ENCODE measurements around the gene ETV3. TPM values are rescaled to one million over a fixed set of nuclear protein-coding genes. Genes with fewer than 3 reads are reported as not detected.

The ETV3 gene
- total RNA-seq, 2 experiments from 2014 or later: 47.7 to 47.9 TPM

DNA sequence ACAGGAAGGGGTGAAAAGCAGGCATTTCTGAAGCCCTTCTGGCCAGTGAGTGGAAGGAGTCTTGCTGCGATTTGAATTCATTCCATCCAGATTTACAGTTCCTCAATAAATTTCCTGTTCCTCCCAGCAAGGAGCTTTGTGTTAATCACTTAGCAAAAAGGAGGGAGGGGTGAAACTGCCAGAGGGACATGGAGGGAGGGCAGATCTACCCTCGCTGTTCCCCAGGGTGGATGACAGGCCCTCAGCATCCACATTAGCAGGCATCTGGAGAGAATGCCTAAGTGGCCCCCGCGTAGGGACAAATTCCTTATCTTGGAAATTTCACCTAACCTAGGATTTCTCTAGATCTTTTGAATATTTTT, 1.2 kb downstream of the ETV3 start:
- H3K36me3 Mint-ChIP-seq (ENCODE audit: low read depth): peaks cover 54% of the 10 kb centered on the region
- TF ChIP-seq, protein P1, sequence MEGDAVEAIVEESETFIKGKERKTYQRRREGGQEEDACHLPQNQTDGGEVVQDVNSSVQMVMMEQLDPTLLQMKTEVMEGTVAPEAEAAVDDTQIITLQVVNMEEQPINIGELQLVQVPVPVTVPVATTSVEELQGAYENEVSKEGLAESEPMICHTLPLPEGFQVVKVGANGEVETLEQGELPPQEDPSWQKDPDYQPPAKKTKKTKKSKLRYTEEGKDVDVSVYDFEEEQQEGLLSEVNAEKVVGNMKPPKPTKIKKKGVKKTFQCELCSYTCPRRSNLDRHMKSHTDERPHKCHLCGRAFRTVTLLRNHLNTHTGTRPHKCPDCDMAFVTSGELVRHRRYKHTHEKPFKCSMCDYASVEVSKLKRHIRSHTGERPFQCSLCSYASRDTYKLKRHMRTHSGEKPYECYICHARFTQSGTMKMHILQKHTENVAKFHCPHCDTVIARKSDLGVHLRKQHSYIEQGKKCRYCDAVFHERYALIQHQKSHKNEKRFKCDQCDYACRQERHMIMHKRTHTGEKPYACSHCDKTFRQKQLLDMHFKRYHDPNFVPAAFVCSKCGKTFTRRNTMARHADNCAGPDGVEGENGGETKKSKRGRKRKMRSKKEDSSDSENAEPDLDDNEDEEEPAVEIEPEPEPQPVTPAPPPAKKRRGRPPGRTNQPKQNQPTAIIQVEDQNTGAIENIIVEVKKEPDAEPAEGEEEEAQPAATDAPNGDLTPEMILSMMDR (IDR thresholded peaks at IDR 0.05): no peak
- no peaks in the 10 kb centered on the region for H3K9me3 Mint-ChIP-seq
- peak overlapping the region; percentile 95 for H3K4me3 Mint-ChIP-seq
- CTCF ChIA-PET: interaction anchor here (1.2 to 10.9 kb wide), 4 partner anchors 18 to 446 kb away, joined by 3 to 99 read pairs (median 6); no protein-coding TSS in a partner anchor
- no peak for DNase-seq
- H3K27me3 Mint-ChIP-seq: no peaks in the 10 kb centered on the region
- POLR2A ChIA-PET: interaction anchor here (0.6 to 1.3 kb wide), 2 partner anchors 15 to 385 kb away, joined by 3 read pairs; partner anchors contain the start of gene HDGF
- no peak for ATAC-seq
- intact Hi-C loops (cut with micrococcal nuclease): no loop called here
- H3K4me1 Mint-ChIP-seq (ENCODE audit: low read depth): peaks cover 74% of the 10 kb centered on the region
- H3K27ac Mint-ChIP-seq: peak overlapping the region; percentile 90

DNA sequence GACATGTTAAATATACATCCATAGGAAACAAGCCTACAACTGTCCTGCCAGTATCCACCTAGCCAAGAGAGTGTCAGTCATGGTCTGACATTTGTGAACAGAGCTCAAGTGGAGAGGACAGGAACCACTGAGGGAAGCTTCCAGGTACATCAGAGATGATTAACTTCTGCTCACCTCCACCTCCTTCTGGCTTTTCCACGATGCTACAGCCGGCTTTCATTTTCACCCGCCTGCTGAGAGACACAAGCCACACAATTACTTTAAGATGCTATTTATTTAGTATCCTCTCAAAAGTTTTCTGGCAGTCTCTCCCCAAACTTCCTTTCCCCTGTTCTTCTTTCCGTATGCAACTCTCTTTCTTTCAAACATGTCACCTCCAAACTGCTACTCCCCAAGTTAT, 2.1 kb downstream of the ETV3 start:
- H3K4me1 Mint-ChIP-seq (ENCODE audit: low read depth): peaks cover 80% of the 10 kb centered on the region
- H3K27me3 Mint-ChIP-seq: no peaks in the 10 kb centered on the region
- H3K4me3 Mint-ChIP-seq: peak overlapping the region; percentile 95
- H3K27ac Mint-ChIP-seq: peak overlapping the region; percentile 90
- intact Hi-C loops (cut with micrococcal nuclease): no loop called here
- peaks cover 62% of the 10 kb centered on the region for H3K36me3 Mint-ChIP-seq (ENCODE audit: low read depth)
- POLR2A ChIA-PET: interaction anchor here (0.9 to 1.3 kb wide), 2 partner anchors 11 to 16 kb away, joined by 3 read pairs; no protein-coding TSS in a partner anchor
- CTCF ChIA-PET: interaction anchor here (0.6 to 10.9 kb wide), 10 partner anchors 9 to 62 kb away, joined by 3 to 99 read pairs (median 4); no protein-coding TSS in a partner anchor
- TF ChIP-seq, protein P1 (IDR thresholded peaks at IDR 0.05): no peak
- ATAC-seq (no peak), DNase-seq (peak; percentile 26)
- H3K9me3 Mint-ChIP-seq: no peaks in the 10 kb centered on the region

DNA sequence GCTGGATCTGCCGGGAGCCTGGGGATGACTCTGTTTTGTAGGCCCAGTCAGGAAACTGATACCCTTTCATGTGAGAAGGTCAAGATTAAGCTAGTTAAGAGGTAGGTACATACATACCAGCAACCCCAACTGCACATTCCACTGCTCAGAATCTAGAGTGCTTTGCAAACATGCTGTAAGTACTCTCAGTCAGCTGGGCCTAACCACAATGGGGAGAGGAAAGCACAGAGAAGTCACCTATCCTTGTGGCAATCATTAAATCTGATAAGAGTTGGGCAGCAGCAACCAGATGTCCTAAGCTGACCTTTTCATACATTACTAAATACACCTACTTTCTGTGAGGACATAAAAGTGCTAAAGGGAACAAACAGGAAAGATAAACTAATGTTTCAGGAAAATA, 2.5 kb downstream of the ETV3 start:
- Mint-ChIP-seq H3K4me3 (peak overlapping the region; percentile 95), H3K9me3 (no peaks in the 10 kb centered on the region), H3K27ac (peak overlapping the region; percentile 90), H3K27me3 (no peaks in the 10 kb centered on the region), H3K36me3 (ENCODE audit: low read depth) (peaks cover 64% of the 10 kb centered on the region), H3K4me1 (ENCODE audit: low read depth) (peaks cover 75% of the 10 kb centered on the region)
- ChIA-PET CTCF (interaction anchor here (0.6 to 10.9 kb wide), 9 partner anchors 10 to 61 kb away, joined by 3 to 99 read pairs (median 4); no protein-coding TSS in a partner anchor), POLR2A (interaction anchor here (0.9 to 1.3 kb wide), 2 partner anchors 12 to 16 kb away, joined by 3 read pairs; no protein-coding TSS in a partner anchor)
- intact Hi-C loops (cut with micrococcal nuclease): no loop called here
- DNase-seq (peak; percentile 24), ATAC-seq (no peak)
- TF ChIP-seq, protein P1 (IDR thresholded peaks at IDR 0.05): no peak

DNA sequence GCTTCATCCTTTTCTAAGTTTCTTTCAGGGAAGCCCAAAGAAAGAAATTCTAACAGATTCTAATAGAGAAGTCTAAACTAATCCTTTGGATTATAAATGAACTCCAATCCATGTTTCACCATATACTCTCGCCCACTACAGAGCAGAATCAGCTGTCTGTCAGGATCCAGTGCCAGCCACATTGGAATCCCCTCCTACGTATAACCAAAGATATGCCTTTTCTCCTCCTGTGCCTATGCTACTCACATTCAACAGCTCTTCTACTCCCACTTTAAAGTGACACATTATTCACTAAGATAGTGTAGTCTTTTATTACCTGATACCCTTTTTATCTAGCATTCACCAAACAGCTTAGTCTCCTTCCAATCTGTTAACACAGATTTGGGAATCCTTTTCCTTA, 3.1 kb downstream of the ETV3 start:
- peak overlapping the region; percentile 95 for H3K4me3 Mint-ChIP-seq
- peak overlapping the region; percentile 90 for H3K27ac Mint-ChIP-seq
- intact Hi-C loops (cut with micrococcal nuclease): no loop called here
- peaks cover 68% of the 10 kb centered on the region for H3K36me3 Mint-ChIP-seq (ENCODE audit: low read depth)
- TF ChIP-seq, protein P1 (IDR thresholded peaks at IDR 0.05): no peak
- H3K4me1 Mint-ChIP-seq (ENCODE audit: low read depth): peaks cover 70% of the 10 kb centered on the region
- no peaks in the 10 kb centered on the region for H3K27me3 Mint-ChIP-seq
- no peak for DNase-seq
- H3K9me3 Mint-ChIP-seq: no peaks in the 10 kb centered on the region
- POLR2A ChIA-PET: no interaction called here
- CTCF ChIA-PET: interaction anchor here (1.1 to 10.9 kb wide), 8 partner anchors 9 to 49 kb away, joined by 3 to 99 read pairs (median 4); no protein-coding TSS in a partner anchor
- no peak for ATAC-seq

DNA sequence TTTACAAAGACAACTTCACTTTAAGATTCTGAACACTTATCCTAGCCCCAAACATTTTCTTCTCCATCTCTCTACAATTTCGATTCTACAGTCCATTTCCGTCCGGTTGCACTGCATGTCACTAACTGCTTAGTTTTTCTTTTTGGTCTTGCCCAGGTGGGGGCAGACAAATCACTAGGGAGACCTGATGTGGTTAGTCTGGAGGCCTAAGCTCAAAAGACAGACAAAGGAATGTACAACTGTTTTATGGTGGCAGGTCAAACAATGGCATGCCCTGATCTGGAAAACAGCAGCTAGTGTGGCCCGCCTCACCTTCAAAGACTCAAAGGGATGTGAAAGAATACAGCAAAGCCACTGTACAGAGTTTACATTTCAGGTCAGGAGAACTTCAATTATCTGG, 3.8 kb downstream of the ETV3 start:
- peak overlapping the region; percentile 28 for H3K4me3 Mint-ChIP-seq
- DNase-seq (no peak), ATAC-seq (no peak)
- CTCF ChIA-PET: interaction anchor here (1.1 to 10.9 kb wide), 6 partner anchors 13 to 243 kb away, joined by 3 to 99 read pairs (median 4); no protein-coding TSS in a partner anchor
- H3K36me3 Mint-ChIP-seq (ENCODE audit: low read depth): peaks cover 70% of the 10 kb centered on the region
- no peaks in the 10 kb centered on the region for H3K9me3 Mint-ChIP-seq
- H3K27me3 Mint-ChIP-seq: no peaks in the 10 kb centered on the region
- peaks cover 63% of the 10 kb centered on the region for H3K4me1 Mint-ChIP-seq (ENCODE audit: low read depth)
- POLR2A ChIA-PET: no interaction called here
- H3K27ac Mint-ChIP-seq: peak overlapping the region; percentile 48
- TF ChIP-seq, protein P1 (IDR thresholded peaks at IDR 0.05): no peak
- intact Hi-C loops (cut with micrococcal nuclease): no loop called here
